Kidney (tissue), 14 donors: ENCODE measurements around the gene ZNF160. TPM values are rescaled to one million over a fixed set of nuclear protein-coding genes. Genes with fewer than 3 reads are reported as not detected.
A peak's percentile ranks its signal among the peaks of the same experiment; 100 is the strongest.

Source experiments
- DNase-seq, 5 donors: peaks; one replicate each; pipeline ENCODE4 v3.0.0-alpha.2; 2013 to 2020
- FAIRE-seq: peaks from 2 replicates; lab custom pipeline; 2012; peaks lifted over from hg19 to GRCh38; lab: Jason Lieb, UNC
- H3K27ac ChIP-seq, 2 donors: one replicate each; pipeline ENCODE4 v1.7.0; 2013; ENCODE audit warnings: low read depth in 2 of 2, low read length in 2 of 2, inconsistent platforms in 1 of 2
- H3K27me3 ChIP-seq: one replicate; pipeline ENCODE4 v1.7.1; 2013; ENCODE audit warnings: low read length, inconsistent platforms; ENCODE audit not compliant: control insufficient read depth, insufficient read depth
- H3K36me3 ChIP-seq, 3 donors: one replicate each; pipeline versions ENCODE4 v1.7.0 to v1.7.1; 2013; ENCODE audit warnings: low read length in 3 of 3, control low read depth in 1 of 3, inconsistent platforms in 1 of 3; ENCODE audit not compliant: insufficient read depth in 3 of 3, control insufficient read depth in 2 of 3
- H3K4me1 ChIP-seq, 3 donors: one replicate each; pipeline versions ENCODE4 v1.7.0 to v1.7.1; 2013; ENCODE audit warnings: low read length in 3 of 3, inconsistent platforms in 1 of 3, low read depth in 1 of 3; ENCODE audit not compliant: control insufficient read depth in 2 of 3, insufficient read depth in 2 of 3
- H3K4me3 ChIP-seq, 3 donors: one replicate each; pipeline versions ENCODE4 v1.7.0 to v1.8.1; 2013; ENCODE audit warnings: low read length in 3 of 3, control low read depth in 1 of 3, inconsistent platforms in 1 of 3
- H3K9ac ChIP-seq, 3 donors: one replicate each; pipeline versions ENCODE4 v1.7.0 to v1.7.1; 2013; ENCODE audit warnings: low read length in 3 of 3, control low read depth in 1 of 3, inconsistent platforms in 1 of 3
- H3K9me3 ChIP-seq, 3 donors: one replicate each; pipeline versions ENCODE4 v1.7.0 to v1.7.1; 2013; ENCODE audit warnings: low read length in 3 of 3, control low read depth in 1 of 3, inconsistent platforms in 1 of 3; ENCODE audit not compliant: control insufficient read depth in 2 of 3, insufficient read depth in 1 of 3
- CTCF ChIP-seq: IDR thresholded peaks from 3 replicates; pipeline ENCODE4 v1.5.1; 2012; ENCODE audit warnings: mild to moderate bottlenecking, moderate library complexity, borderline replicate concordance; ENCODE audit not compliant: insufficient read depth; ENCODE audit errors: extremely low read depth
- intact Hi-C: fragments of 100-400 bp; cut with DNase I; formaldehyde crosslinking; loops from one replicate; pipeline ENCODE4 v1.11.1; 2022
- polyA plus RNA-seq: library from polyadenylated mRNA; stranded (reverse); fragments of 350-450 nt; fragmentation: Illumina TruSeq; extraction: RNeasy Lipid Tissue Mini Kit (QIAGEN cat#74804); gene quantifications from one replicate; pipeline ENCODE4 v1.2.3, GENCODE V29; 2014; ENCODE audit warnings: low read depth, low replicate concordance; ENCODE audit not compliant: insufficient read depth
- total RNA-seq: library from RNA; stranded (reverse); fragmentation: NEBNext Ultra II Directional; extraction: Animal tissue kit (Norgen Biotek cat#: 25700); gene quantifications from one replicate; pipeline ENCODE4 v1.2.1, GENCODE V29; 2021
- donor health status: control.
- donor health status: control.
- donor health status: control.
- donor health status: control.
- donor health status: control.
- donor health status: DM: yes; HTN: yes; CAD: no.
- donor health status: Normal renal cell carcinoma (clear cell type).

ZNF160 gene
- total and polyA plus RNA-seq, 2 donors from 2014 or later, result 9.5 to 38.2 TPM

GRCh38 chr19:53136432-53136831 is 33.2 kb upstream of the ZNF160 start:
- no peak for FAIRE-seq
- H3K9ac ChIP-seq, result no peak overlapping the region
- no peak for DNase-seq
- H3K4me1 ChIP-seq, result peaks cover 0 to 4% (median 0%) of the 10 kb centered on the region in 3 donors
- no peak overlapping the region for H3K4me3 ChIP-seq
- no peak overlapping the region for H3K27ac ChIP-seq
- peaks cover 6 to 24% (median 17%) of the 10 kb centered on the region in 3 donors for H3K9me3 ChIP-seq
- no peak for TF ChIP-seq CTCF
- intact Hi-C loops, result no loop called here
- H3K36me3 ChIP-seq, result peaks cover 2 to 7% (median 4%) of the 10 kb centered on the region in 3 donors
- no peaks in the 10 kb centered on the region for H3K27me3 ChIP-seq

- intact Hi-C loops, result no loop called here
- TF ChIP-seq CTCF, result no peak
Measured at GRCh38 chr19:53132141-53132991, 29.1 kb upstream of the ZNF160 start, which contains the start of gene ZNF415. Gene ZNF415 (minus strand): TSS chr19:53132910. CDS start chr19:53122676, 10,234 bp downstream.

GRCh38 chr19:53131727-53132126 is 28.5 kb upstream of the ZNF160 start:
- Histone ChIP-seq H3K27me3 (no peaks in the 10 kb centered on the region), H3K9ac (peak overlapping the region; percentile 10 to 73 (median 22)), H3K27ac (no peak overlapping the region), H3K36me3 (no peaks in the 10 kb centered on the region), H3K9me3 (no peaks in the 10 kb centered on the region), H3K4me1 (peaks cover 0 to 6% (median 0%) of the 10 kb centered on the region in 3 donors), H3K4me3 (peak overlapping the region; percentile 65 to 84 (median 65))
- intact Hi-C loops, result no loop called here
- FAIRE-seq (no peak), DNase-seq (no peak)
- TF ChIP-seq CTCF, result no peak

More at GRCh38 chr19:53132141-53132991, 29.1 kb upstream of the ZNF160 start, which contains the start of gene ZNF415:
- Histone ChIP-seq H3K4me3 (peak within 1 kb of the TSS; percentile 65 to 84 (median 73)), H3K9ac (peak within 1 kb of the TSS; percentile 55 to 73 (median 57)), H3K9me3 (peaks cover 0 to 3% (median 0%) of the 10 kb centered on the region in 3 donors), H3K36me3 (no peaks in the 10 kb centered on the region), H3K27me3 (no peaks in the 10 kb centered on the region), H3K4me1 (peaks cover 0 to 6% (median 0%) of the 10 kb centered on the region in 3 donors), H3K27ac (peak within 1 kb of the TSS in 1 of 2 donors; percentile 8)
- no peak for FAIRE-seq
- peak; percentile 90 to 97 (median 92) for DNase-seq
